Hematopoietic multipotent progenitor cell (in vitro differentiated cells): Measurements from ENCODE around the gene CHCHD6. TPM values are rescaled to one million over a fixed set of nuclear protein-coding genes. Genes with fewer than 3 reads are reported as not detected.

Experiments
- DNase-seq, 3 donors: peaks; one replicate each; pipeline ENCODE4 v3.0.0-alpha.2; 2011 to 2015; ENCODE audit warnings: low read depth in 2 of 3, low spot score in 2 of 3
- total RNA-seq: library from RNA; depleted of rRNA; stranded (reverse); fragments of >200 nt; gene quantifications from one replicate; pipeline ENCODE4 v1.2.3, GENCODE V29; 2012

CHCHD6 gene
- total RNA-seq, 1 donor: 10.8 TPM

GRCh38 chr3:126887686-126888085 lies 183.6 kb downstream of the CHCHD6 start:
- DNase-seq: no peak

GRCh38 chr3:126888186-126888760 lies 184.2 kb downstream of the CHCHD6 start:
- no peak for DNase-seq

- DNase-seq: no peak
Measured at GRCh38 chr3:126889276-126890201, 185.5 kb downstream of the CHCHD6 start.

DNA sequence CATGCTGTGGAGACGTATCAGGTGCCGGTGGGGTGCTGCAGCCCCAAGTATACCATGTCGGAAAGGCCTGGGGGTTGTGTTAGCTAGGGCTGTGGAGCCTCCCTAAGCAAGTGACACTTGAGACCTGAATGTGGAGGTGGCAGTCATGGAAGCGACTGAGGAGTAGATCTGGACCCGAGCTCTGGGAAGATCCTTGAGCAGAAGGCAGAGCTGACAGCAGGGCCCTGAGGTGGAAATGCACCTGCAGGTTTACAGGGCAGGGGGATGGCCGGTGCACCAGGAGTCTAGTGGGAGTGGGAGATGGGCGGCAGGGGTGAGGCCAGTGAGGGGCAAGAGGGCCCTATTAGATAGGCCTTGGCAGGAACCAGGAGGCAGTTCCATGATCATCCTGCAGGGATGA lies 187.1 kb downstream of the CHCHD6 start:
- no peak for DNase-seq

GRCh38 chr3:126891791-126892190 lies 187.8 kb downstream of the CHCHD6 start:
- DNase-seq: no peak

DNA sequence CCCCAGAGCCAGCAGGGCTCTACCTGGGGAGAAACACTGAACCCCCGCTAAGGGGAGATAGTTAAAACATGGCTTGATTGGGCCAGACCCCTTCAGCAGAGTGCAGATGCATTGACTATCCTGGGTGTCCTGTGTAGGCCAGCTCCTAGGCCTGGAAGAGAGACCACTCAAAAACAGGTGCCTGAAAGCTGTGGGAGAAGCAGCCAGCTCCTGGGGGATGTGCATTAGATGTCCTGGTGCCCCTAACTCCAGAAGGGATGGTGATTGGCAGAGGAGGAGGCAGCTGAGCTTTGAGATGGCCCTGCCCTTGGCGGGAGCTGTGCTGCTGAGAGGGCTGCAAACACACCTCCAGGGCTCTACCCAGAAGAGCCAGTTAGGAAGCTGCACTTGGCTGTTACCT lies 189.6 kb downstream of the CHCHD6 start:
- no peak for DNase-seq

DNA sequence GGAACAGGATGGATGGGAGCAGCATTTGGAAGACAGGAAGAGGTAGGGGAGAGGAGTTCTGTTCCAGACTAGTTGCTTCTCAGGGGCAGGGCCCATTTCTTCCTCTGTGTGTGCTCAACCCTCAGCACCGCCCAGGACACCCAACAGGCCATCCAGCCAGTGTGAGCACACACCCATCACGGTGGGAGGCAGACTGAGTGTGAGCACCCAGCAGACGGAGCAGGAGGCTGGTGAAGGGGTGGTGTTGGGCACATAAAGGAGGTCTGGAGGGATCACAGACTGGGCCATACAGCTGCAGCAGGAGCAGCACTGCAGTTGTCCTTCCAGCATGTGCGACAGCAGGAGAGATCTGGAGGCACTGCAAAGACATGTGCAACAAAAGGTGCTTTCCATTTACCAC lies 190.4 kb downstream of the CHCHD6 start:
- DNase-seq: no peak

DNA sequence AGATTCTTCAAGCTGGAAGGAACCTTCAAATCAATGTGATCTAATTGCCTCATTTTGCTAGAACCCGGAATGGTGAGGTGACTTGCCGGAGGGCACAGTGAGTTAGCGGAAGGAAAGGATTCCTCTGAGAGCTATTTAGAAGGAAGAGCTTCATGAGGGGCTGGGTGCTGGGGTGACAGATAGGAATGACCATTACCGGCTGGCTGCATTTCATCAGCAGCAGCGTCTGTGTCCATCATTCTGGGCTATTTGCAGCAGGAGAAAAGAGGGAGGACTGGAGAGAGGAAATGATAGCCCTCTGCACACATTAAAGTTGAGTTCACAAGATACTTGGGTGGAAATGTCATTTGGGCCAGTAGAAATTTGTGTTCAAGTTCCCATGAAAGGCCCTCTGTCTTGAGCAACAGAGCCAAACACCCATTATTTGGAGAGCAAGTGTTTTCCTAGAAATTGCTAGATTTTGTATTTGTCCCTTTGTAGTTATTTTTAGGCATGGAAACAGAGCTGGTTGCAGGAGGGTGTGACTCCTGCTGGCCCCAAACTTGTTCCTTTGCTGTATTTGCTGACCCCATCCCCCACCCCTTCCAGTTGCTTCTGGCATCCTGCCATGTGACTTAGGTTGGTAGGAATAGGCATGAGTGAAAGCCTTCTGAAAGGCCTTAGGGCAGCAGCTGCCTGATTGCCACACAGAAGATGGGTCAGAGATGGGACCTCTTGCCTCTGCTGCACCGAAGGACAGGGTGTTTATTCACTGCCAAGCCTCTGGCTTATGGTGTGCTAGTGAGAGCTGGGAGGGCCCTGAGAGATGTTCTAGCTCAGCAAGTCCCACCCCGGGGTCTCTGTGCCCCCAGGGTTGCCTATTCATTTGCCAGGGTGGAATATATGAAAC lies 191.4 kb downstream of the CHCHD6 start:
- DNase-seq: no peak

DNA sequence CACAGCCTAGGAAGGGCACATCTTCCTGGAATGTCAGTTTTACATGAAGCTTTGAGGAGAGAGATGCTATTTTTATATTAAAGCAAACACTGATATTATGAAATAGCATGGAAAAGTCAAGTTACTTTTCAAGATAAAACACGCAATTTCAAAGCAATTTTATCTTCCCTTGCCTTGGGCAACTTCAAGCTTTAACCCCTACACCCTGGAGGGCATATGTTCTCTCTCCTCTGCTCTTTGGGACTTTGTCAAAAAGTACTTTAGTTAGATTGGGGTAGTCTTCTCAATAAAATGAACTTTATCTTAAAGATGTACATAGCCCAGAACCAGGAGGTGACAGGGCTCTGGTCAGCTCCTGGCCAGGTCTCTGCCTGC lies 192.0 kb downstream of the CHCHD6 start:
- no peak for DNase-seq

DNA sequence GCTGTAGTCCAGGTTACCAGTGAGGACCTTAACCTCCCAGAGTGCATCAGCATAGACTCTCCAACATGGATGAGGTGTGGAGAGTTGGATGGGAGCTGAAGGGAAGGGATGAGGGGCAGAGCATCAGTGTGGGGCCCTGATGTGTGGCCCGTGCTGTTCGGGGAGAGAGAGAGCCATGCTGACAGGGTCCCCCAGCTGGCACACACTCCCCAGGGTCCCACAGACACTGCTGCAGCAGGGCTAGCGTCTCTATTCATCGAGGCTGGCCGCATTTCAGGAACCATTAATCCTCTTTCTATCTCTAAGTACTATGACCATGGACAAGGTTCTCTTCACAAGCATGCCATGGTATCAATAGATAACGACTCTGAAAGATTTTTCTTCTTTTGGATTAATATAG lies 192.9 kb downstream of the CHCHD6 start:
- no peak for DNase-seq

DNA sequence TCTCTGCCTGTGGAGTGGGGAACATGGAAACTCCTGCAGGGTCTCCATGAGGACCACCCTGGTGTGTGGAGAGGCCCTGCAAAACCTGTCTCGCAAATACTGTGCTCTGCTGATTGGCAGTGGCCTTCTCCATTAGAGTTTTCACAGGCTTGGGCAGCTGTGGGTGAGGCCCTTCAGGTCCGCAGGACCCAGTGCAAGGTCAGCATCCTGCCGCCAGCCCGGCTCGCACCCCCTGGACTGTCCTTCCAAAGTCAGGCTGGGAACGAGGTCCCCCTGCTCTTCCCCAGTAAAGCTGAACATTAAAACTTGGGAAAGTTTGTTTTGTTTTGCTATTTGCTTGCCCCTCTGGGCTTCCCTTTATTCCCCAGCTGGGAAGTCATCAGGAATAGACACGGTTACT lies 193.9 kb downstream of the CHCHD6 start:
- DNase-seq: no peak

- no peak for DNase-seq
Measured at GRCh38 chr3:126900859-126901540, 197.0 kb downstream of the CHCHD6 start.

- DNase-seq: no peak
Measured at GRCh38 chr3:126901631-126902030, 197.6 kb downstream of the CHCHD6 start.

DNA sequence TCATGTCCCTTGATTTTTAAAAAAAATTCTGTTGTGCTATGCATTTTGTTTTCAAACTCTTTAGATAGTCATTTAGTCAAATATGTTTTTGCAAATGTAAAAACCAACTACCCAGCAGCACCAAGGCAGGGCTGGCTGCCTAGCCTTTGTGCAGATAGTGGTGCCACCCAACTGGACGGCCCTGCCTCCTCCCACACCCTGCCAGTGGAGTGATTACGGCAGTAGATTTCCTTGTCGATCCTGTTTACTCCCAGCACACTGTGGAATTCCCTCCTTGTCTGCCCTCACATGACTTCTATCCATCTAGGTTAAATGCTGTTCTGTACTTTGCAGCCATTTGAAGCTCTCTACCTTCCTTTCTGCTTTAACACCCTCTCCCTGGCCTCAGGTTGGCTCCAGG lies 199.5 kb downstream of the CHCHD6 start:
- no peak for DNase-seq

DNA sequence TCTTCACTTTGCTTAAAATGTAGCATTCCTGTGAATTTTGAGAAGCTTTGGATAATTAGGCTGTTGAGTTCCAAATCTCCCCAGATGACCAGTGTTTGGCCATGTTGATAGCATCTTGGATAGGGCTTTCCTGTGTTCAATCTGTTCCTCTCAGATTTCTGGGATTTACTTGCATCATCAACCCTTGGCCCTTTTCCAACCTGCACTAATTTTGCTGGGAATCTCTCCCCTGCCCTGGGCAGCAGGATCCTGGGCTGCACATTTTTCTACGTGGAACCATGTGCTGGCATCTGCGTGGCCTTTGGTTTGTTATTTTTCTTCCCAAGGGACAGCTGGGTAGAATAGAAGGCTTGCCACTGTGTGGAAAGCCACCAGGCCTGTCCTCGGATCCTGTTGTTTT lies 203.5 kb downstream of the CHCHD6 start:
- no peak for DNase-seq

DNA sequence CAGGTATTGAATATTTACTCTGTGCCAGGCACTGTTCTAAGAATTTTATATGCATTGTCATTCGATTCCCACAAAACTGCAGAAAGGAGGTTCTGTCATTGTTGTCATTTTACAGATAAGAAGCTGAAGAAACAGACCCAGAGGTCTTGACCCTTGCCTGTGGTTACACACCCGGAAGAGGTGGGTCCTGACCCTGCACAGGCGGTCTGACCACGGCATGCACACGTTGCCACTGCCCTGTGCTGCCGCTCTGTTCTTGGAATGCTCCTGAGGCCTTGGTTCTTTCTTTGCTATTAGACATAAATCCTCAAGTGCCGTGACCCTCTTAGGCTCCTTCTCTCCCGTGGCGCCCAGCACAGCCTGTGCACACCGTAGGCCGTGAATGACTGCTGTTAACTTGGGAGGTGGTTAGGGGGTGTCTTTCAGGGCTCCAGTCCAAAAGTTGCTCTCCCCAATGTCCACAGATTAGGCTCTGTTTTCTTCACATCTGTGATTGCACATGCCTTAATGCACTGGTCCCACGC lies 204.8 kb downstream of the CHCHD6 start:
- peak in 1 of 3 donors; percentile 22 for DNase-seq

- DNase-seq: no peak
Measured at GRCh38 chr3:126910231-126910630, 206.2 kb downstream of the CHCHD6 start.

DNA sequence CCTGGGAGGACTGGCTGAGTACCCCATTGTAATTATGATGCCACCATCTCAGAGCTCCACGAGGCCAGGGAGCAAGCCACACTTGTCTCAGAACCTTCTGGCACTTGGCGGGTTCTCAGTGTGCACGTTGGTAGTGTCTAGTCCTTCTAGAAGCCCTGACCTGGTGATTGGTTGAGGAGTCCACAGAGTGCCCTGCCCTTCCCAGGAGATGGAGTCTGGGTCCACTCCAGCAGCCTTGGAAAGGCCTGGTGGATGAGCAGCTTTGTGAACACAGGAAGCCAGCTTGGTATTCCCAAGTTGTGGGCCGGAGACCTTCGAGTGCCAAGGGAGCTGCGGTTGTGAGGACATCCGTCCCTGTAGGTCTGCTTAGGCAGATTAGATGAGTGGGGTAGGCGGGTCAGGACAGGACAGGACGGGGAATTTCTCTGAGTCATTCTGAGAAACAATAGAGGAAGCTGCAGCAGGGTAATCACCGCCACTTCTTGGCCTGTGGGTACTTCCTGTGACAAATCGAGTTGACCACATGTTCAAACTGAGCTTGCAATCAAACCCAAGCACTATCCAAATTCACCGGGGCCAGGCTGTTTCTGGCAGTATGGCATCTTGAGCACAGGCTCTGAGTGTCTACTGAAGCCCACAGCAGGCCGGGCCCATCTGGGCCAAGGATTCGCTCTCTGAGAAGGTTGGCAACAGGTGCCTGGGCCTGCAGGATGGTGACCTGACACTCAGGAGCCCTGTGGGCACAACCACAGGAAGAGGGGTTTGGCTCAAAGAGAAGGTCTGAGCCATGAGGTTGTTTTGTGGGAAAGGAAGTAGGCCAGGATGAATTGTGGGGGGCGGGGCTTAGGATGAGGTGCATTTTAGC lies 207.4 kb downstream of the CHCHD6 start:
- peak; percentile 19 to 98 (median 96) for DNase-seq

GRCh38 chr3:126912027-126912422 lies 208.0 kb downstream of the CHCHD6 start:
- DNase-seq: peak in 1 of 3 donors; percentile 45
